ENCODE results near the gene CAMK1D.
"Not testable (repeated sequence)": the region's sequence is repeated elsewhere in the genome, so short reads cannot be mapped to it uniquely, and the experiment has no call there.

The CAMK1D gene

DNA sequence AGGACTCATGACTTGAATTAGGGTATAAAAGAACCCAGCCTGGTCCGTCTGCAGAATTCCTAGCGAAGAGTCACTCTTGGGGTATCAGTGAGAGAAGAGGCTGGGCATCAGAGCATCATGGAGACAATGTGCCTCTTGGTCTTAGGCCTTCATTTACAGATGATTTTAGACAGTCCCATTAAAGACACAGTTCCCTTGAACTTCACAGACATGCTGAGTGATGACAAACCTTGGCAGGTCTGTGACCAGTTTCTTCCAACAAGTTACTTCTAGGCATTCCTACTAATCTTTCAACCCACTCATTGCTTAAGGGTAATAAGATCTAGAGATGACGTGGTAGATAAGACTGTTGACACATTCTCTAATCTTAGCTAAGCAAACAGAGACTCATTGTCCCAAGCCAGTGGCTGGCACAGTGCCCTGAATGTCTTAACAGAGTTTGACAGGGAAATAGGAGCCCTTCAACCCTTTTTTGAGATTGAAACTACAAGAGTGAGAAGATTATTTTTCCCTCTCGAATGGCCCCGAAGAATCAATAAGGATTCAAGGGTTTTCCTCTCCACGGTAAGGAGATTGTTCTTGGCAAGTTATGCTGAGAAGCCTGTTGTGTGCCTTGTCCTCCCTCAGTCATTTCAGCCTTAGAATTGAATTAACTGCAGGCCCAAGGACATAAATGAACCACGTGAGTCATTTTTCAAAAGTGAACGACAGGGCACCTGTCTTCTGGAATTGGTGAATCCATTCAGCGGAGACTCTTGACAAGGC, 371.1 kb downstream of the CAMK1D start:
- H3K4me3 ChIP-seq (ENCODE audit: low read depth, low read length), result no peak overlapping the region
- CTCF ChIA-PET, result interaction anchor here (1.1 to 4.7 kb wide), 4 partner anchors 9 to 335 kb away, joined by 3 to 20 read pairs (median 5); no protein-coding TSS in a partner anchor
- POLR2A ChIA-PET, result no interaction called here
- peak; percentile 47 for DNase-seq (ENCODE audit: low read depth, low spot score)
- TF ChIP-seq, protein P1, sequence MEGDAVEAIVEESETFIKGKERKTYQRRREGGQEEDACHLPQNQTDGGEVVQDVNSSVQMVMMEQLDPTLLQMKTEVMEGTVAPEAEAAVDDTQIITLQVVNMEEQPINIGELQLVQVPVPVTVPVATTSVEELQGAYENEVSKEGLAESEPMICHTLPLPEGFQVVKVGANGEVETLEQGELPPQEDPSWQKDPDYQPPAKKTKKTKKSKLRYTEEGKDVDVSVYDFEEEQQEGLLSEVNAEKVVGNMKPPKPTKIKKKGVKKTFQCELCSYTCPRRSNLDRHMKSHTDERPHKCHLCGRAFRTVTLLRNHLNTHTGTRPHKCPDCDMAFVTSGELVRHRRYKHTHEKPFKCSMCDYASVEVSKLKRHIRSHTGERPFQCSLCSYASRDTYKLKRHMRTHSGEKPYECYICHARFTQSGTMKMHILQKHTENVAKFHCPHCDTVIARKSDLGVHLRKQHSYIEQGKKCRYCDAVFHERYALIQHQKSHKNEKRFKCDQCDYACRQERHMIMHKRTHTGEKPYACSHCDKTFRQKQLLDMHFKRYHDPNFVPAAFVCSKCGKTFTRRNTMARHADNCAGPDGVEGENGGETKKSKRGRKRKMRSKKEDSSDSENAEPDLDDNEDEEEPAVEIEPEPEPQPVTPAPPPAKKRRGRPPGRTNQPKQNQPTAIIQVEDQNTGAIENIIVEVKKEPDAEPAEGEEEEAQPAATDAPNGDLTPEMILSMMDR (IDR thresholded peaks at IDR 0.05; ENCODE audit: insufficient read depth, low read length, missing control alignments), result no peak

DNA sequence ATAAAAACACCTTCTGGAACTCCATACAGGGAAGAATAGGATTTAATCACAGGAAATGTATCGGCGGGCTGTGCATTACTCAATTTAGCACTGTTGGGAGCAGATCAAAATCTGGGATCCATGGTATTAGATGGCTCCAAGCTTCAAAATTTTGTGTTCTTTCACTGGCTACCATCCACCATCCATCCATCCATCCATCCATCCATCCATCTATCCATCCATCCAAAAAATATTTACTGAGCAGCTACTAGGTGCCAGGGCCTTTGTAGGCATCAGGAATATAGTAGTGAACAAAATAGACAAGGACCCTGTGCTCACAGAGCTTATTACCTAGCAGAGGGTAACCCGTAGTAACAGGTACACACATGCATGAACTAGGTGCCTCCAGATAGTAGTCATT, 372.0 kb downstream of the CAMK1D start:
- TF ChIP-seq, protein P1 (IDR thresholded peaks at IDR 0.05; ENCODE audit: insufficient read depth, low read length, missing control alignments), result no peak
- CTCF ChIA-PET, result interaction anchor here (0.8 to 4.7 kb wide), 2 partner anchors 10 to 354 kb away, joined by 3 to 20 read pairs; no protein-coding TSS in a partner anchor
- no peak for DNase-seq (ENCODE audit: low read depth, low spot score)
- H3K4me3 ChIP-seq (ENCODE audit: low read depth, low read length), result no peak overlapping the region
- POLR2A ChIA-PET, result no interaction called here

DNA sequence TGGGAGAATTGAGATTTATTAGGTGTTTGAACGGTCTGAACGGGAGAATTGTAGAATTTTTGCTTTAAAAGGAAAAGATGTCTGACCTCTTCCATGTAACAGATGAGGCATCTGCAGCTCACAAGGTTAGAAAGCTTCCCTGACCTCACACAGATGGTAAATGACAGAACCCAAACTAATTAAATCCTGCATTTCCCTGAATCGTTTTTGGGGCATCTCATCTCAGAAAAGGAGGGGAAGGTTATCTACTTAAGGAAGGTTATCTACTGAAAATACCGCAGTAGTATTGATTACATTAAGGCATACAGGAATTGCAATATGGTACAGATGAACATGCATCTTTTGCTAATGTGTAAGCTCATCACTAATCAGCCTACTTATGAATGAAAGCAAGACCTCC, 373.9 kb downstream of the CAMK1D start:
- DNase-seq (ENCODE audit: low read depth, low spot score), result no peak
- TF ChIP-seq, protein P1 (IDR thresholded peaks at IDR 0.05; ENCODE audit: insufficient read depth, low read length, missing control alignments), result no peak
- POLR2A ChIA-PET, result no interaction called here
- no peak overlapping the region for H3K4me3 ChIP-seq (ENCODE audit: low read depth, low read length)
- CTCF ChIA-PET, result interaction anchor here (1.2 to 4.7 kb wide), 2 partner anchors 11 to 352 kb away, joined by 3 to 20 read pairs; no protein-coding TSS in a partner anchor

DNA sequence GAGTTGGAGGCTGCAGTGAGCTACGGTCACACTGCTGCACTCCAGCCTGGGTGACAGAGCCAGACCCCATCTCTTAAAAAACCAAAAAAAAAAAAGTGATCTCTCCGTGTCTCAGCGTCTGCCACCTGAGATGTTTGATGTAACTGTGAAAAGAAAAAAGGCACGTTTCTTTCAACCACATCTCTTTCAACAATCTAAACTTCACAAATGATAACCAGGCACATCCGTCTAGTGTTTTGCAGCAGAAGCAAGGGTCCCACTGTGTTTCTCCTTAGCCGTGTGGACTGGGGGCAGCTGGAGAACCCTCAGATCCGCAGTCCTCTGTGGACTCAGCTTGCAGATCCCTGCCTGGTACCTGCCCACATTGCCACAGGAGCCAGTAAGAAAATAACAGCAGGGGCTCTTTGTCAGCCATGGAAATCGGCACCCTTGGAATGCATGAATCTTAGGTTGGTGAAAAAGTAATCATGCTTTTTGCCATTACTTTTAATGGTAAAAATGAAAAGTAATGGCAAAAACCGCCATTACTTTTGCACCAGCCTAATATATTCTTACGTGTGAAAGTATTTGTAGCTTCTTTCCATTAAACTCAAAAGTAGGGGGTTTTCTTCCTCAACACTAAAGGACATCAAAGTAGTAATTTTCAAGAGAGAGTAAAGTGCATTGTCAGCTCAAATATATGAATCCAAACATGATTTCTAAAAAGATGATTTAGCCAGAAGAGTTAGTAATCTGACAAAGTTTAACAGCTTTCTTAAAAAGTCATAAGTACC, 375.6 kb downstream of the CAMK1D start:
- H3K4me3 ChIP-seq (ENCODE audit: low read depth, low read length), result no peak overlapping the region
- no peak for DNase-seq (ENCODE audit: low read depth, low spot score)
- ChIA-PET CTCF (interaction anchor here (0.7 to 4.7 kb wide), 4 partner anchors 14 to 349 kb away, joined by 3 to 25 read pairs (median 6); no protein-coding TSS in a partner anchor), POLR2A (no interaction called here)
- TF ChIP-seq, protein P1 (IDR thresholded peaks at IDR 0.05; ENCODE audit: insufficient read depth, low read length, missing control alignments), result no peak

DNA sequence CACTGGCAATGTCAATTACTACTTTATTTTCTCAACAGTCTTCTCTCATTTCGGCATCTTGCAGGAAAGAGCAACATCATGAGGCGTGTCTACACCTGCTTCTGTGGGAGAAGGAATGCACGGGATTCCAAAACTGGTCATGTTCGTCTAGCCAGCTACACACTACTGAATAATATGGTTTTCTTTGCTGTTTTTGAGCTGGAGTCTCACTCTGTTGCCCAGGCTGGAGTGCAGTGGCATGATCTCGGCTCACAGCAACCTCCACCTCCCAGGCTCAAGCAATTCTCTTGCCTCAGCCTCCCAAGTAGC, 376.2 kb downstream of the CAMK1D start:
- H3K4me3 ChIP-seq (ENCODE audit: low read depth, low read length); POLR2A ChIA-PET; DNase-seq (ENCODE audit: low read depth, low spot score): not testable (repeated sequence)
- CTCF ChIA-PET, result interaction anchor here (0.7 to 4.7 kb wide), 3 partner anchors 14 to 349 kb away, joined by 3 to 25 read pairs (median 4); no protein-coding TSS in a partner anchor

DNA sequence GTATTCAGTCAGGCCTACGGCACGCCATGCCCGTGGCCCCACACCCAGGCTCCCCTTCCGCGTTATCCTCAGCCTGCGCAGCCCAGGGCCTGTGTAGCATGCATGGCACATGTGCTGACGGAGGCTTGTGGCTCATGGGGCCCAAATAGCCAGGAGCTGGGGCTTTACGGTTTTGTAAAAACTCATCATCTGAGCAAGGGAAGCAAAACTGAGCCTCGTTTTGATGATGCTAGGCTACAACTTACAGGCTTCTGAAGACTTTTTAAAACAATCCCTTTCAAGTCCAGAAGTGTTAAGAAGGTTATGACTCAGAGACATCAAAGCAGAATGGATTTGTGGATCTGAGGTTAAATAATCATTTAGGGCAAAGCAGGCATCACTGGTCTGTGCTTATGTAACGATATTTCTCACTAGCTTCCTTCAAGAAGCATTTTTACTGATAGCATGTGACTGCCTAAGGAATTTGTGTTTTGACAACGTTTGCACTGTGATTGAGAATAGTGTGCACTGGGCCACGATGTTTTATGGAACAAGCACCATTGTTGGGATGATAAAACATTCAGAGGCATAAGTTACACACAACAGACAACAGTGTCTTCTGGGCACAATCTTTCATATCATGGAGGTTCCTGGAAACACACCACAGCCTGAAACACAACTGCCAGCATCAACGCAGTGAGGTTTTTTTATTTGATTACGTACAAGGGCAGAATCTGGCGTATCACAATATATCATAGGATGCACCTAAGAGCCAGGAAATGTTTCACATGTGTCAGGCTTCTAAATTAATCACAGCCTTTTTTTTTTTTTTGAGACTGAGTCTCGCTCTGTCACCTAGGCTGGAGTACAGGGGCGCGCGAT, 377.9 kb downstream of the CAMK1D start:
- no peak for DNase-seq (ENCODE audit: low read depth, low spot score)
- POLR2A ChIA-PET, result no interaction called here
- CTCF ChIA-PET, result interaction anchor here (1.4 to 4.7 kb wide), 3 partner anchors 9 to 175 kb away, joined by 6 to 25 read pairs (median 8); no protein-coding TSS in a partner anchor
- H3K4me3 ChIP-seq (ENCODE audit: low read depth, low read length), result no peak overlapping the region
- TF ChIP-seq, protein P1 (IDR thresholded peaks at IDR 0.05; ENCODE audit: insufficient read depth, low read length, missing control alignments), result no peak
